Fibroblast of the aortic adventitia (primary cell): ENCODE results near the gene RASSF7. TPM values are rescaled to one million over a fixed set of nuclear protein-coding genes. Genes with fewer than 3 reads are reported as not detected.
"Not testable (repeated sequence)": the region's sequence is repeated elsewhere in the genome, so short reads cannot be mapped to it uniquely, and the experiment has no call there.

Experiments used
- DNase-seq: peaks from one replicate; pipeline ENCODE4 v3.0.0-alpha.2; 2010; ENCODE audit warnings: low read depth
- H3K4me3 ChIP-seq: 2 replicates; pipeline ENCODE4 v1.5.1; 2011; ENCODE audit warnings: low read depth, mild to moderate bottlenecking, control low read depth, low read length, moderate library complexity
- total RNA-seq: library from RNA; depleted of rRNA; stranded (reverse); fragments of >200 nt; gene quantifications from 2 replicates; pipeline ENCODE4 v1.2.3, GENCODE V29; 2012; ENCODE audit warnings: low replicate concordance
- TF ChIP-seq, protein P1 (sequence below): IDR thresholded peaks from 2 replicates; pipeline ENCODE4 v1.5.1; 2011; ENCODE audit warnings: mild to moderate bottlenecking, low read length, control low read depth, inconsistent platforms; ENCODE audit not compliant: insufficient read depth

RASSF7 gene
- total RNA-seq, 1 donor: 1.6 TPM

DNA sequence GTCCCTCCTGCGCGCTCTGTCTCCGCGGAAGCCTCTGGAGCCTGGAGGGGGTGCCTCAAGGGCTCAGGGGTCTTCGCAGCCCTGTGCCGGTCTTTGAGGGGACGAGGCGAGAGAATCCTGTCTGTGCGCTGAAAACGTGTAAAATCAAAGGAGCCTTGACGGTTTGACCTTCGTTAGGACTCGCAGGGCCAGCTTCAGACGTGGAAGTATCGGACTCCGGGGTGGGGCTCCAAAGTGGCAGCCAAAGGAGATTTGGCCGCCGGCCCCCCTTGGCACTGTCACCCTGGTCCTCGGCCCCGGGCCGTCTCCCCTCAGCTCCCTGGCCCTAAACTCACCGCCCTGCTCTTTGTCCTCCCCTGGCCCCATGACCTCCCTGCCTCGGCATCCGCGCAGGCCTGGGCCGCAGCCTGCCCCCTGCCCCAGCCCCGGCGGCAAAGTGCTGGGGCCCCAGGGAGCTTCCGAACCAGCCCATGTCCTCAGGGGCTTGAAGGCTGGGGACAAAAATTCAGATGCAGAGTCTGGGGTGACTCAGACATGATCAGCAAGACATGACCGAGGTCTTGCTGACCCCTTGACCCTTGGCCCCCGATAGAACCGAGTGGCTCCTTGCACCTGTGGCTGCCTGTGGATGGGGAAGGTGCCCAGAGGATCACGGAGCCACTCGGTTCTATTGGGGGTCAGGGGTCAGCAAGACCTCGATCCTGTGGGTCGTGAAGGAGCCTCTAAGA lies 8.6 kb downstream of the RASSF7 start:
- H3K4me3 ChIP-seq: peak overlapping the region; percentile 66
- TF ChIP-seq, protein P1, sequence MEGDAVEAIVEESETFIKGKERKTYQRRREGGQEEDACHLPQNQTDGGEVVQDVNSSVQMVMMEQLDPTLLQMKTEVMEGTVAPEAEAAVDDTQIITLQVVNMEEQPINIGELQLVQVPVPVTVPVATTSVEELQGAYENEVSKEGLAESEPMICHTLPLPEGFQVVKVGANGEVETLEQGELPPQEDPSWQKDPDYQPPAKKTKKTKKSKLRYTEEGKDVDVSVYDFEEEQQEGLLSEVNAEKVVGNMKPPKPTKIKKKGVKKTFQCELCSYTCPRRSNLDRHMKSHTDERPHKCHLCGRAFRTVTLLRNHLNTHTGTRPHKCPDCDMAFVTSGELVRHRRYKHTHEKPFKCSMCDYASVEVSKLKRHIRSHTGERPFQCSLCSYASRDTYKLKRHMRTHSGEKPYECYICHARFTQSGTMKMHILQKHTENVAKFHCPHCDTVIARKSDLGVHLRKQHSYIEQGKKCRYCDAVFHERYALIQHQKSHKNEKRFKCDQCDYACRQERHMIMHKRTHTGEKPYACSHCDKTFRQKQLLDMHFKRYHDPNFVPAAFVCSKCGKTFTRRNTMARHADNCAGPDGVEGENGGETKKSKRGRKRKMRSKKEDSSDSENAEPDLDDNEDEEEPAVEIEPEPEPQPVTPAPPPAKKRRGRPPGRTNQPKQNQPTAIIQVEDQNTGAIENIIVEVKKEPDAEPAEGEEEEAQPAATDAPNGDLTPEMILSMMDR: no peak
- no peak for DNase-seq

DNA sequence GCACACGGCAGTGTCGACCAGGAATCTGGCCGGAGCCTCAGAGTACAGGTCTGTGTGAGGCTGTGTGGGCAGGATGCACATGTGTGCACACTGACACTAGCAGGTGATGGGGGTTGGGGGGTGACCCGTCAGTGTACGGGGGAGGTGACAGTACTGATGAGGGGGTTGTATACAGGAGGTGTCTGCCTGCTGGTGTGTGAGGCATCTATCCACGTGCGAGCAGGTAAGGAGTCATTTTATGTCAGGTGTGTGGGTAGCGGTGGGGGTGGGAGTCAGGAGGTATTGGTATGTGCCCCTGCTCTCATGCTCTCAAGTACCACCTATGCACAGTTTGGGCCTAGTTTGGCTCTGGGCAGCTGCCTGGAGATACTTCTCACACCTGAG lies 11.0 kb downstream of the RASSF7 start:
- no peak overlapping the region for H3K4me3 ChIP-seq
- no peak for DNase-seq
- TF ChIP-seq, protein P1: no peak

DNA sequence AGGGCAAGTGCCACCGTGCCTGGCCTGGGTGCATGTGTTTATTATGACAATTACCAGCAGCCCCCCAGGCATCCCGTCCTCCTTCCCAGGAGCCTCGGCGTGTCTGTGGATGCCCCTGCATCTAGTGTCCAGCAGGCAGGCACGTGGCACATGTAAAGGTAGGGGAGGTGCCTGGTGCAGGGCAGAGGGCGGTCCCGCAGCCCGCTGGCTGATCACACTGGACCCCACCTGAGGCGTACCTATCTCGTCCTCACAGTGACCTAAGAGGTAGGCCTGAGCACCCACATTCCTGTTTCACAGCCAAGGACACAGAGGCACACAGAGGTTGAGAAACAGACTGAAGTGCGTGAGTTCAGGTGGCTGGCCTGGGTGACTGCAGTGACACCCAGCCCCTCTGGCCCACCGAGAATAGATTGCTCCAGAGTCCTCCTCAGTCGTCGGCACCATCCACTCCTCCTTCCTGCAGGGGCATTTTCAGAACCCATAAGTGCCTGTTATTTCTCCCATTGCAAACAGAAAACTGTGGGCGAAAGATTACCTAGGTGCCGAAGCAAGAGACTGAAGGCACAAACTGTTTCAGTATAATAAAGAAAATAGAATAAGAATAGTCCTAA lies 12.5 kb downstream of the RASSF7 start:
- DNase-seq: no peak
- no peak overlapping the region for H3K4me3 ChIP-seq
- TF ChIP-seq, protein P1: no peak

DNA sequence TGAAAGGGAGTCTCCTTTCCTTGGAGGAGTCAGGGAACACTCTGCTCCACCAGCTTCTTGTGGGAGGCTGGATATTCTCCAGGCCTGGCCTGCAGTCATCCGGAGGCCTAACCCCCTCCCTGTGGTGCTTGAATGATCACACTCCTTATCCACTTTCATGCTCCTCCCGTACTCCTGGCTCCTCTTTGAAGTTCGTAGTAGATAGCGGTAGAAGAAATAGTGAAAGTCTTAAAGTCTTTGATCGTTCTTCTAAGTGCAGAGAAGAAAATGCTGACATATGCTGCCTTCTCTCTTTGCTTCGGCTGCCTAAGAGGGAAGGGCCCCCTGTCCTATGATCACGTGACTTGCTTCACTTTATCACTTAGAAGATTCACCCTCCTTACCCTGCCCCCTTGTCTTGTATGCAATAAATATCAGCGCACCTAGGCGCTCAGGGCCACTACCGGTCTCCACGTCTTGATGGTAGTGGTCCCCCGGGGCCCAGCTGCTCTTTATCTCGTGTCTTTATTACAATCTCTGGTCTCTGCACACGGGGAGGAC lies 13.3 kb downstream of the RASSF7 start:
- not testable (repeated sequence) for DNase-seq, H3K4me3 ChIP-seq

DNA sequence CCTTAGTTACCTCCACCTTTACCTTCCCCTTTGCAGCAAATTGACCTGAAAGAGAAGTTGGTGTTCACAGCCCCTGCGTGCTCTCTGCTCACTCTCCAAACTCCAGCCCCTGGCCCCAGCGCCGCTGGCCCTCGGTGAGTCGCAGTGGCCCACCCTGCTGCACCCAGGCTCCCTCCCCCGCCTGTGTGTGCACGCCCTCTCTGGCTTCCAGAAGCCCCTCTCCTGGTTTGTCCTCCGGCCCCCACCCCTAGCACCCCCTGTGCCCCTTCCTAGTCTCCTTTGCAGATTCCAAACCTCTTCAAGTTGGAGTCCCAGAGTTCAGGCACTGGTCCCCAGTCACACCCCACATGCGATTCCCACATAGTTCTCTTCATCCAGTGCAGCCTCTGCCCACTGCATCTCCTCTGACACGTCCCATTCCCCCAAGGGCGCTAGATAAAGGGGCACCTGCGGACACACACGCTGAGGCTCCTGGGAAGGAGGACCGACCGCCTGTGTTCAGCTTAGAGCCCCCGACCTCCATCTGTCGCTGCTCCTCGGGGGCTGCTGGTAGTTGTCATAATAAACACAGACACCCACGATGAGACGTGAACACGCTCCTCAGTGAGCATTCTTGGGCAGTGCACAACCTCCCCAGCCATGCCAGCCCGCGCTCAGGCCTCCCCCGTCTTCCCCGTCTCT lies 14.0 kb downstream of the RASSF7 start:
- H3K4me3 ChIP-seq: peak overlapping the region; percentile 72
- TF ChIP-seq, protein P1: no peak
- no peak for DNase-seq

DNA sequence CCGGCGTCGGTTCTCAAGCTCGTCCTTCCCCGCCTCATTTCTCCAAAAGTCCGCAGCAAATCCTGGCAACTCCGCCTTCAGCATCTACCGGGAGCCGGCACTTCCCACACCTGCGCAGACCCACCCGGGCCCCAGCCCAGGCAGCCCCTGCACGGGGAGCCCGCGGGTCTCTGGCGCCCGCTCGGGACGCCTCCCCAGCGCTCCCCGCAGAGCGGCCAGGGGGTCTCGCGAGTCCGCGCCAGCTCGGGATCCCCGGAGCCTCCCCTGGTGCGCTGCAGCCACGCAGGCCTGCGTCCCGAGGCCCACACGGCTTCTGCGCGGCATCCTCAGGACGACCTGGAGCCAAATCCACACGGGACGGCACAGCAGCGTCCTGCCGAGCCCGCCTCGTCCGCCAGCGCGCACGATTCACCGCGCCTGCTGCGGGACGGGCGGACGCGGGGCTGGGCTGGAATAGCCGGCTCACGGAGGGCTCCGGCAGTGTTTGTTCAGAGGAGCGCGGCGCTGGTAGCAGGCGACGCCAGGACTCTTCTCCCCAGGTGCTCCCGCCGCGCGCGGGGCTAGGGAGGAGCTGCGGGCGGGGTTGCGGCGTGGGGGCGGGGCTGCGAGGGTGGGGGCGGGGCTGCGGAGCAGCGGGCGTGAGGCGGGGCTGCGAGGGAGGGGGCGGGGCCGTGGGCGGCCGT lies 14.7 kb downstream of the RASSF7 start:
- DNase-seq: no peak
- TF ChIP-seq, protein P1: no peak
- H3K4me3 ChIP-seq: peak overlapping the region; percentile 72
